ENCODE results near the gene C2CD4C. TPM values are rescaled to one million over a fixed set of nuclear protein-coding genes. Genes with fewer than 3 reads are reported as not detected.

Gene C2CD4C
- total and polyA plus RNA-seq, 10 of the 15 experiments (the other 5 are each of a cell fraction or from before 2014, with no cell fraction given) = not detected

- ATAC-seq (no peak), FAIRE-seq (no peak), DNase-seq (ENCODE audit: low read depth, low spot score) (no peak)
- in situ Hi-C loops (cut with MboI) = no loop called here
- Histone ChIP-seq H3K27me3 (replicated peaks in 1 of 2; ENCODE audit: control insufficient read depth in 2 of 2, insufficient read depth in 2 of 2, low read length in 1 of 2) (peaks cover 0 to 3% of the 10 kb centered on the region in 2 experiments; a peak in 2 of 4 replicates), H3K4me1 (ENCODE audit: control insufficient read depth, insufficient read depth, low read length) (no peaks in the 10 kb centered on the region), H3K4me2 (ENCODE audit: control insufficient read depth, insufficient read depth) (no peak overlapping the region), H4K20me1 (ENCODE audit: control insufficient read depth, insufficient read depth) (no peaks in the 10 kb centered on the region), H2AFZ (ENCODE audit: control insufficient read depth, low read depth, low read length) (no peak overlapping the region), H3K9me3 (replicated peaks; ENCODE audit: control insufficient read depth, insufficient read depth, low read length) (no peaks in the 10 kb centered on the region), H3K79me2 (ENCODE audit: control insufficient read depth, insufficient read depth, low read length) (no peaks in the 10 kb centered on the region), H3K4me3 (no peak overlapping the region), H3K27ac (ENCODE audit: control insufficient read depth, insufficient read depth) (no peak overlapping the region), H3K36me3 (ENCODE audit: control insufficient read depth in 2 of 2, insufficient read depth in 2 of 2, low read length in 1 of 2) (no peaks in the 10 kb centered on the region), H3K9ac (ENCODE audit: control insufficient read depth, insufficient read depth, low read length) (no peak overlapping the region)
- ChIA-PET RAD21 (ENCODE audit: unreplicated experiment) (no interaction called here), CTCF (no interaction called here), POLR2A (no interaction called here), SMC1A (ENCODE audit: uncharacterized antibody, unreplicated experiment) (no interaction called here)
- intact Hi-C loops (cut with micrococcal nuclease; ENCODE audit: unreplicated experiment) = no loop called here
- BruUV-seq (replicated peaks) = no TSS peak
- WGBS (ENCODE audit: insufficient coverage, insufficient replicate concordance, low lambda C conversion rate, missing lambda C conversion rate) = 23% methylated on average over 15 of the region's 15 CpGs
- no peak for TF ChIP-seq ATF2 (IDR thresholded peaks at IDR 0.05; ENCODE audit: low read length)
- no peak for TF ChIP-seq PAX8 (IDR thresholded peaks at IDR 0.05)
- no peak for TF ChIP-seq KLF5 (IDR thresholded peaks at IDR 0.05; ENCODE audit: partially characterized antibody)
- TF ChIP-seq POLR2AphosphoS2 (IDR thresholded peaks at IDR 0.05; ENCODE audit: low read depth, low read length) = no peak
- no peak for TF ChIP-seq NRF1 (conservative IDR thresholded peaks at IDR 0.05; ENCODE audit: low read depth, low read length)
- no peak for TF ChIP-seq MTA3 (IDR thresholded peaks at IDR 0.05; ENCODE audit: borderline replicate concordance, low read length)
- no peak for TF ChIP-seq ASH2L (IDR thresholded peaks at IDR 0.05; ENCODE audit: borderline replicate concordance, low read depth)
- no peak for TF ChIP-seq TCF3 (IDR thresholded peaks at IDR 0.05; ENCODE audit: borderline replicate concordance, insufficient read depth, low read depth, low read length)
- TF ChIP-seq EGR1 (IDR thresholded peaks at IDR 0.05; ENCODE audit: borderline replicate concordance in 1 of 2, low read depth in 2 of 2, low read length in 2 of 2) = no peak
- TF ChIP-seq YY1 (IDR thresholded peaks at IDR 0.05; ENCODE audit: low read depth, low read length) = no peak
- no peak for TF ChIP-seq SREBF1 (IDR thresholded peaks at IDR 0.05; ENCODE audit: low read length)
- TF ChIP-seq BRCA1 (IDR thresholded peaks at IDR 0.05; ENCODE audit: low read depth, low read length) = no peak
- TF ChIP-seq NR2C2 (IDR thresholded peaks at IDR 0.05; ENCODE audit: borderline replicate concordance, control insufficient read depth, insufficient read length, low read depth) = no peak
- TF ChIP-seq CEBPZ (IDR thresholded peaks at IDR 0.05; ENCODE audit: low read depth, low read length) = no peak
- no peak for TF ChIP-seq SPI1 (IDR thresholded peaks at IDR 0.05; ENCODE audit: borderline replicate concordance, insufficient read depth, low read depth, low read length)
- TF ChIP-seq NFIC (IDR thresholded peaks at IDR 0.05; ENCODE audit: low read depth, low read length) = no peak
Observed at GRCh38 chr19:413756-414420, 4.9 kb upstream of the C2CD4C start.
